Parathyroid adenoma (tissue), 2 donors: ENCODE results near the gene SGPP2.

ENCODE experiments used
- H2AFZ ChIP-seq: fragments of 300-600 bp; sonication (generic); one replicate; pipeline ENCODE4 v1.7.0; 2017; ENCODE audit warnings: antibody characterized with exemption, mild to moderate bottlenecking
- H3K27ac ChIP-seq: fragments of 300-600 bp; sonication (generic); one replicate; pipeline ENCODE4 v1.7.0; 2017
- H3K27me3 ChIP-seq: fragments of 300-600 bp; sonication (generic); one replicate; pipeline ENCODE4 v1.7.0; 2017; ENCODE audit warnings: low read length; ENCODE audit not compliant: control insufficient read depth, insufficient read depth
- H3K36me3 ChIP-seq: fragments of 300-600 bp; sonication (generic); one replicate; pipeline ENCODE4 v1.7.0; 2017; ENCODE audit warnings: low read length; ENCODE audit not compliant: control insufficient read depth, insufficient read depth
- H3K4me1 ChIP-seq: fragments of 300-600 bp; sonication (generic); one replicate; pipeline ENCODE4 v1.7.0; 2017; ENCODE audit warnings: control low read depth
- H3K4me2 ChIP-seq: fragments of 300-600 bp; sonication (generic); one replicate; pipeline ENCODE4 v1.7.0; 2017; ENCODE audit warnings: low read length
- H3K4me3 ChIP-seq: fragments of 300-600 bp; sonication (generic); one replicate; pipeline ENCODE4 v1.7.0; 2017; ENCODE audit warnings: low read depth, low read length
- H3K79me2 ChIP-seq: fragments of 300-600 bp; sonication (generic); one replicate; pipeline ENCODE4 v1.7.0; 2017; ENCODE audit warnings: control low read depth
- H3K9ac ChIP-seq: fragments of 300-600 bp; sonication (generic); one replicate; pipeline ENCODE4 v1.7.0; 2017; ENCODE audit warnings: mild to moderate bottlenecking
- H3K9me3 ChIP-seq: fragments of 300-600 bp; sonication (generic); one replicate; pipeline ENCODE4 v1.7.0; 2017; ENCODE audit warnings: low read length; ENCODE audit not compliant: control insufficient read depth
- CTCF ChIP-seq: fragments of 300-600 bp; sonication (generic); IDR thresholded peaks from one replicate; pipeline ENCODE4 v1.7.0; 2017; ENCODE audit warnings: antibody characterized with exemption, mild to moderate bottlenecking
- donor health status: primary hyperparathyroidism.

The SGPP2 gene

GRCh38 chr2:222523783-222524544, 99.6 kb downstream of the SGPP2 start:
- no peaks in the 10 kb centered on the region for H3K4me1 ChIP-seq
- H3K9ac ChIP-seq: no peak overlapping the region
- no peak for TF ChIP-seq CTCF
- no peaks in the 10 kb centered on the region for H3K9me3 ChIP-seq
- no peak overlapping the region for H2AFZ ChIP-seq
- no peak overlapping the region for H3K4me2 ChIP-seq
- H3K27ac ChIP-seq: no peak overlapping the region
- H3K36me3 ChIP-seq: no peaks in the 10 kb centered on the region
- no peaks in the 10 kb centered on the region for H3K27me3 ChIP-seq
- H3K79me2 ChIP-seq: no peaks in the 10 kb centered on the region
- no peak overlapping the region for H3K4me3 ChIP-seq

GRCh38 chr2:222525811-222526210, 101.5 kb downstream of the SGPP2 start:
- no peaks in the 10 kb centered on the region for H3K36me3 ChIP-seq
- H3K79me2 ChIP-seq: no peaks in the 10 kb centered on the region
- no peak overlapping the region for H3K9ac ChIP-seq
- H3K4me3 ChIP-seq: no peak overlapping the region
- no peak overlapping the region for H3K4me2 ChIP-seq
- H3K9me3 ChIP-seq: no peaks in the 10 kb centered on the region
- TF ChIP-seq CTCF: no peak
- H3K27me3 ChIP-seq: no peaks in the 10 kb centered on the region
- no peaks in the 10 kb centered on the region for H3K4me1 ChIP-seq
- no peak overlapping the region for H3K27ac ChIP-seq
- no peak overlapping the region for H2AFZ ChIP-seq

GRCh38 chr2:222526480-222527277, 102.3 kb downstream of the SGPP2 start:
- H3K9ac ChIP-seq: no peak overlapping the region
- no peaks in the 10 kb centered on the region for H3K4me1 ChIP-seq
- H3K4me2 ChIP-seq: no peak overlapping the region
- no peaks in the 10 kb centered on the region for H3K9me3 ChIP-seq
- no peak overlapping the region for H3K4me3 ChIP-seq
- H3K36me3 ChIP-seq: no peaks in the 10 kb centered on the region
- H2AFZ ChIP-seq: no peak overlapping the region
- H3K79me2 ChIP-seq: no peaks in the 10 kb centered on the region
- no peaks in the 10 kb centered on the region for H3K27me3 ChIP-seq
- no peak overlapping the region for H3K27ac ChIP-seq
- no peak for TF ChIP-seq CTCF

GRCh38 chr2:222532315-222532714, 108.0 kb downstream of the SGPP2 start:
- Histone ChIP-seq H3K79me2 (no peaks in the 10 kb centered on the region), H3K4me1 (no peaks in the 10 kb centered on the region), H3K27me3 (no peaks in the 10 kb centered on the region), H3K9ac (no peak overlapping the region), H3K27ac (no peak overlapping the region), H3K36me3 (no peaks in the 10 kb centered on the region), H3K9me3 (no peaks in the 10 kb centered on the region), H3K4me3 (no peak overlapping the region), H2AFZ (no peak overlapping the region), H3K4me2 (no peak overlapping the region)
- TF ChIP-seq CTCF: no peak
